GM21423 (cell line): ENCODE measurements around the gene CIZ1.
"Not testable (repeated sequence)": the region's sequence is repeated elsewhere in the genome, so short reads cannot be mapped to it uniquely, and the experiment has no call there.

Experiments used
- ATAC-seq: cut with Tn5 transposase; IDR thresholded peaks from one replicate; pipeline ENCODE4 v1.9.1; 2021; ENCODE audit warnings: mild to moderate bottlenecking, moderate library complexity; ENCODE audit not compliant: unreplicated experiment

CIZ1 gene, protein sequence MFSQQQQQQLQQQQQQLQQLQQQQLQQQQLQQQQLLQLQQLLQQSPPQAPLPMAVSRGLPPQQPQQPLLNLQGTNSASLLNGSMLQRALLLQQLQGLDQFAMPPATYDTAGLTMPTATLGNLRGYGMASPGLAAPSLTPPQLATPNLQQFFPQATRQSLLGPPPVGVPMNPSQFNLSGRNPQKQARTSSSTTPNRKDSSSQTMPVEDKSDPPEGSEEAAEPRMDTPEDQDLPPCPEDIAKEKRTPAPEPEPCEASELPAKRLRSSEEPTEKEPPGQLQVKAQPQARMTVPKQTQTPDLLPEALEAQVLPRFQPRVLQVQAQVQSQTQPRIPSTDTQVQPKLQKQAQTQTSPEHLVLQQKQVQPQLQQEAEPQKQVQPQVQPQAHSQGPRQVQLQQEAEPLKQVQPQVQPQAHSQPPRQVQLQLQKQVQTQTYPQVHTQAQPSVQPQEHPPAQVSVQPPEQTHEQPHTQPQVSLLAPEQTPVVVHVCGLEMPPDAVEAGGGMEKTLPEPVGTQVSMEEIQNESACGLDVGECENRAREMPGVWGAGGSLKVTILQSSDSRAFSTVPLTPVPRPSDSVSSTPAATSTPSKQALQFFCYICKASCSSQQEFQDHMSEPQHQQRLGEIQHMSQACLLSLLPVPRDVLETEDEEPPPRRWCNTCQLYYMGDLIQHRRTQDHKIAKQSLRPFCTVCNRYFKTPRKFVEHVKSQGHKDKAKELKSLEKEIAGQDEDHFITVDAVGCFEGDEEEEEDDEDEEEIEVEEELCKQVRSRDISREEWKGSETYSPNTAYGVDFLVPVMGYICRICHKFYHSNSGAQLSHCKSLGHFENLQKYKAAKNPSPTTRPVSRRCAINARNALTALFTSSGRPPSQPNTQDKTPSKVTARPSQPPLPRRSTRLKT

DNA sequence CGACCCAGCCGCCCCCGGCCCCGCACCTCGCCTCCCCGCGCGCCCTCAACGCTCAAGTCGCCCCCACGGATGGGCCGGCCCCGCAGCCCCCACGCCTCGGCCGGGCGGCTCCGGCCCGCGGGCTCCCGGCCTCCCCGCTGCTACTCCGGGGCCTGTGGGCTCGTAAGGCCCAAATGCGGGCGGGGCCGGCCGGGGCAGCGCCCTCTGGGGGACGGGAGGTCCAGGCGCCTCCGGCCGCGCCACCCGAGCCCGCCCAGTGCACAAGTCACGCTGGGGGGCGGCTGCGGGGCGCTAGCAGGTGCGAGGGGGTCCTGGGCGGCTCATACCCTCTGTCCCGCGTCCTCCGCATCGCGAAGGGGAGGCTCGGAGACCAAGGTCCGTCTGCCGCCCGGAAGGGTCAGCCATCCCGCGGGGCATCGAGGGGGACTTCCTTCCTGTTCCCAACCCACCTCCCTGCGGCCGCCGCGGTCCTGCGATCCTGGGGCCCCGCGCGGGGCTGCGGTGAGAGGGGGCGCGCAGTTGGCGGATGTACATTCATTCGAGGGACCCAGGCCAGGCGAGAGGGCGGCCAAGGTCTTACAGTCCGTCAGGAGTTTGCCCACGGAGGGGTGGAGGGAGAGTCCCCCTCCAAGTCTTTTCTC is at the start of gene CIZ1:
CIZ1 (minus strand) TSS at position 167 of the 641 bp plus-strand sequence. CDS start 715 bp downstream, outside the sequence.
- ATAC-seq: peak; percentile 63

DNA sequence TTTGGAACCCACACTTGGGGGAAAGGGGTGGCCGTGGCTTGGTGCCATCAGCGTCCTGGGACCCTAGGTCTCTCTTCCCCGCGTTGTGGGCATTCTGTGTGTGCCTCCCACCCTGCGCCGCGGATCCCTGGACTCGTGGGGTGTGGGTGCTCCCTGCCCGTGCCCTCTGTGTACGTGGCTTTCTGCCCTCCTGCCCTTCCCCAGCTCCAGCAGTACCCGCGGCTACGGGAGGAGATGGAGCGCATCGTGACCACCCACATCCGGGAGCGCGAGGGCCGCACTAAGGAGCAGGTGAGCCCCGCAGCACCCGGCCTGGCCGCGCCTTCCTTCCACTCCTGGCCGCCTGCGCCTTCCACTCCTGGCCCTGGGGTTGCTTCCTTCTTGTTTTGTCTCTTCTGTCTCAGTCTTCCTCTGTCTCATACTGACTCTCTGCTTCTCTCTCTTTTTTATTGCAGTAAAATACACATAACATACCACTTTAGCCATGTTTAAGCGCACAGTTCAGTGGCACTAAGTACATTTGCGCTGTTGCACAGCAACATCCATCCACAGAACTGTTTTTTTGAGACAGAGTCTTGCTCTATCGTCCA is 42.5 kb upstream of the CIZ1 start:
- no peak for ATAC-seq

DNA sequence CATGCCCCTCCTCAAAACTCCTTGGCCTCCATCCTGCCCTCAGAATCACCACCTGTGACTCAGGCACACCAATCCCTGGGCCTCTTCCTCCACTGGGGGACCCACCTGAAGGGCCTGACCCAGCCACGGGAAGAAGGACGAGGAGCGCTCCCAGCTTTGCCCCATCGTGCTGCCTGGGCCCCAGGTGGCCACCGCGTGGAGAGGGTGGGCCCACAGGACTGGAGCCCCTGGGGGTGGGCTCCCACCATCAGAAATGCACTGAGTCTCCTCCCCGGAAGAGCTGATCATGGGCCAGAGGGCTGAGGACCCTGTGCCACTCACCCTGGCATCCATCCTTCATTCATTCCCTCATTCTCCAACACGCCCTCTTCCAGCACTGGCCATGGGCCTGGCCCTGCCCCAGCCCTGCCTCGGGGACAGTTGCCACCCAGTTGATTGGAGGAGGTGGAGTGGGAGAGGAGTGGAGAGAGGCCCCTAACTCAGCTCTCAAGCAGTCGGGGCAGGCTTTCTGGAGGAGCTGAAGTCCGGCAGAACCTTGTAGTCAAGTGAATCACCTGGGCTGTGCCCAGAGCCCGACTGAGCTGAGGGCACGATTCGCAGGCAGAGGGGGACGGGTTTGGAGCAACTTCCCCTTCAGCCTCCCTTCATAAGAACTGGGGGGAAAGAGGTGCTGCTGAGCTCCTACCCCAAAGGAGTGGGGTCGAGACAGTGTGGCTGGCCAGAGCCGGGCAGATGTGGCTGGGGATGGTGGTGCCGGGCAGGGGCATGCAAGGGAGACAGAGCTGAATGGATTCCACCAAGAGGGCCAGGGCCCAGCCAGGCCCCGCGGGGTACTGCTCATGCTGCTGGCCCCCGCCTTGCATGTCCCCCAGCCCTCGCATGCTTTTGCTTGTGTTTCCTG is 41.4 kb upstream of the CIZ1 start:
- no peak for ATAC-seq

DNA sequence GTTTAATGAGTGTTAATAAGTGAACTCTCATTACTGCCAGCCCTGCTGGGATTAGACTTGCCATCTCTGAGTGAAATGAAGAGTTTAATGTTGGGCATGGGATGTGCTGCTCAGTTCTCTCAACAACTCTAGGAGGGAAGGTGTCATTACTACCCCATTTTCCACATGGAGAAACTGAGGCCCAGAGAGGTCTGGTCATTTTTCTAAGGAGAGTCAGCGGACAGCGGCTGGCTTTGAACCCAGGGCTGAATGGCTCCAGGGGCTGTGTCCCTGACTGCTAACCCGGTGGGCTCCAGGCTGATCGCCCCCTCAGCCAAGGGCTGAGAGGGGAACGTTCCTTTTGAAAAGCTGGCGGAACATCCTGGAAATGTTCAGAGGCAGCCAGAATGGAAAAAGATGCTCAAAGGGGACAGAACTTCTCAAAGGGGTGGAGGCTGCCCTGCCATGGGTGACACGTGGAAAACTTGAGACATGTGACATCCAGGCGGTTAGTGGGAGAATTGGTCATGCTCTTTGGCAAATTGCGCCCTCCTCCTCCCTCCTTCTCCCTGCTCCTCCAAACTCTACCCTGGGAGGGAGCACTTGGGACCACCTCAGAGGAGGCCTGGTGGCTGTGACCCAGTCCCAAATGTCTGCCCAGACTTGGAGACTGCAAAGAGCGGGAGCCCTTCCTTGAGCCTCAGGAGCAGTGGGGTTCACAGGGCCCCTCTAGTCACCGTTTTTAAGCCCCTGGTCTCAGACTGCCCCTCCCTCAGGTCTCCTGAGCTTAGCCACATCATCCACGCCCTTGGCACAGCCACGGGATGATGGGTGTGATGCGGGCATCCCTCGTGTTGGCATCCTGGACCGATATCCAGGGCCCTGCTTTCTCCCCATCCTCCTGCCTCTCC is 40.5 kb upstream of the CIZ1 start:
- ATAC-seq: no peak

DNA sequence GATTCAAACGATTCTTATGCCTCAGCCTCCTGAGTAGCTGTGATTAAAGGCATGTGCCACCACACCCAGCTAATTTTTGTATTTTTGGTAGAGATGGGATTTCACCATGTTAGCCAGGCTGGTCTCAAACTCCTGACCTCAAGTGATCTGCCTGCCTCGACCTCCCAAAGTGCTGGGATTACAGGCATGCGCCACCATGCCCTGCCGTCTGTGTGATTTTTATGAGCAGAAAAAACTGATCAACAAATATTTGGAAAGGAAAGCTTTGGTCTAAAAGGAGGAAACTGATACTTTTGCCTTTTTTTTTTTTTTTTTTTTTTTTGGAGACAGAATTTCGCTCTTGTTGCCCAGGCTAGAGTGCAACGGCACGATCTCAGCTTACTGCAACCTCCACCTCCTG is 39.5 kb upstream of the CIZ1 start:
- ATAC-seq: not testable (repeated sequence)

DNA sequence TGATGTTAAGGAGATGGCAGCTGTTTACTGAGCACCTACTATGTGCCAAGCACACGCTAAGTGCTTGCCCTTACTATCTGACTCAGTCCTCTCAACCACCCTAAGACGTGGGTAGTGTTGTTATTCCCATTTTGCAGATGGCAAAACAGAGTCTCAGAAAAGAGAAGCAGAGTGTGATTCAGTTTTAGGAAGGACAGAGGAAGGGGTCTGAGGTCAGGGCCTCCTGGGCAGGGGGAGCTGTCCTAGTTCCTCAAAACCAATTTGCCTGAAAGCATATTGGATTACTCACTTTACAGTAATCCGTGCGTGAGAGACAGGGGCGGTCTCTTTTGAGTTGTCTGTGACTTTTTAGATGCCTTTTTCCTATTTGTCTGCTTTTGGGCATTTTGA is 35.0 kb upstream of the CIZ1 start:
- no peak for ATAC-seq

DNA sequence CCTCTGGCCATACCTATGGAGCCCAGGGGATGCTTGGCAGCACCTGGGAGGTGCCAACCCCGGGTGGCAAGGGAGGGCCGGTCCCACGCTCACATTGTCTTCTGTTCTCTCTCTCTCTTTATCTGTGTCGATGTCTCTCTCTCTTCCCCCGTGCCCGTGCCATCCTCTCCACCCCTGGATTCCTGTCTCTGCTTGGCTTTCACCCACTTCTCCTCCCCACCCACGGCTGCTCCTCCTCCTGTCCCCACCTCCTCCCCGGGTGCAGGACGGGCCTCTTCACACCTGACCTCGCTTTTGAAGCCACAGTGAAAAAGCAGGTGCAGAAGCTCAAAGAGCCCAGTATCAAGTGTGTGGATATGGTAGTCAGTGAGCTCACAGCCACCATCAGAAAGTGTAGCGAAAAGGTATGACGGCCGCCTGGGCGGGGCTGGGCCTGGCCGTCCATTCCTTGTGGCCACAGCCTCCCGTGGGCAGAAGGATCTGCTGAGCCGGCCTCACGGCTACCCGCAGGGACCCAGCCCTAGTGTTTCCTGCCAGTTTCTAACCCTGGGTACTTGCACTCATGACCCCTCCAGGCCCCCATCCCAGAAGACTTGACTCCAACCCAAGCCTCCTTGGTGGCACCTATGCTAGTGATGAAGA is 34.5 kb upstream of the CIZ1 start:
- ATAC-seq: no peak

DNA sequence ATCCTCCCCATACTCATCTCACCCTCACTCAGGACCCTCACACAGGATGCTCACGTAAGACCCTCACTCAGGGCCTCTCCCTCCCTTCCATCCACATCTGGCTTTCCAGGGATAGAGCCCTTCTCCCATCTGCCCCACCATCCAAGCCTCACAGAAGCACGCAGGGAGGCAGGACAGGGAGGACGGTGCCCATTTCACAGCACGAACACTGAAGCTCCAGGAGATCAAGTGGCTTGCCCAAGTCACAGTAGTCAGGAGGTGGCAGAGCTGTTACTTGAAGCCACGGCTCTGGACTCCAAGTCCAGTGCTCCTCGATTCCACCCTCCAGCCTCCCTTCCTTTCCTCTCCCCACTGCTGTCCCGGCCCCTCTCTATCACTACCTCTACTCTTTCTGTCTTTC is 33.5 kb upstream of the CIZ1 start:
- no peak for ATAC-seq

DNA sequence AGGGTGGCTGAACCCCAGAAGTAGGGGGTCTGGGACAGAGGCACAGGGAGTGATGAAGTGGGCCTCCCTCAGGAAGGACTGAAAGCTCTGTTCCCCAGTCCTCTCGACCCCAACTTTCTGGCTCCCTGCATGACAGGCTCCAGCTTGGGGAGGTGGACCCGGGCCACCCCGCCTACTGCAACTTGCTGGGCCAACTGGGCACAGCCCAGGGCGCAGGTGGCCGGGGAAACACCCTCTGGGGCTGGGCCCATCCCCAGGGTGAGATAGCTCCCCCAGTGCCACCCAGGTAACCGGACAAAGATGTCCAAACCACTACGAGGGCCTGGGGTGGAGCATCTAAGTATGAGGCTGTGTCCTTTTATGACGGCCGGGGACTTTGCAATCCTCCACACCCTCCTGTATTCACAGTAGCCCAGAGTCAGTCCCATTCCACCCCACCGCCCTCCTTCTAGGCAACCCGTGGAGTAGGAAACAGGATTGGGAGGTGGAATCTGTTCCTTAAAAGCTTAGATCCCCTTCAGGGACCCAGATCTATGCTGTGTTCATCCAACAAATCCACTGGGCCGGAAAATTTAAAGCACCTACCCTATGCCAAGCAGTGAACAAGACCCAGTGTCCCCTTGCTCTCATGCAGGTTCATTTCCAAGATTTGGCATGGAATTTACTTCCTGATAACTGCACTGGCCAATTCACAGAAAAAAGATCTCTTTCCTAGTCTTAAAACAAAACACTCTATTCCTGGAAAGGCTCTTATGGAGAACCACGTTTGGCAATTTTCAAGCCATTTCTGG is 31.7 kb upstream of the CIZ1 start:
- ATAC-seq: no peak

DNA sequence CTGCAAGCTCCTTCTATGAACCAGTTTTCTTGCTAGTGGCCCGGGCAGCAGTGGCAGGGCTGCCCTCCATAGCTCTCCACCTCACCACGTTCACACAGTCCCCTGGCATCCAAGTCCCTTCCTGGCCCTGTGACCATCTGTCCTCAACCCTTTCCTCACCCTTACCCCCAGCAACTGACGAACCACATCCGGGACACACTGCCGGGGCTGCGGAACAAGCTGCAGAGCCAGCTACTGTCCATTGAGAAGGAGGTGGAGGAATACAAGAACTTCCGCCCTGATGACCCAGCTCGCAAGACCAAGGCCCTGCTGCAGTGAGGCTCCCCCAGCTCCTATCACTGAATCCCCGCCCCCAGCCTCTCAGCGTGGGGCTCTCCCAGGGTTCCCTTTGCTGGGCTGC is 30.7 kb upstream of the CIZ1 start:
- ATAC-seq: no peak

DNA sequence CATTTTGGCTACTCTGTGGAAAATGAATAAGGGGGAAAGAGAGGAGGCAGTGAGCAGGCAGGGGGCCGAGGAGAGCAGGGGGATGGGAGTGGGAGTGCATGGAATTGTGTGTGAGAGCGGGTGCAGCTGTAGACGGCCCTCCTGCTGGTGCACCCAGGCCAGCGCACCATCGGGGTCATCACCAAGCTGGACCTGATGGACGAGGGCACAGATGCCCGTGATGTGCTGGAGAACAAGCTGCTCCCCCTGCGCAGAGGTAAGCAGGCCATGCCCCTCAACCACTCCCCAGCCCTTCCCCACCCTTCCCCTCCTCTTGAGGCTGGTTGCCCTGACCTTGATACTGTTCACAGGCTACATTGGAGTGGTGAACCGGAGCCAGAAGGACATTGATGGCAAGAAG is 28.5 kb upstream of the CIZ1 start:
- ATAC-seq: no peak

DNA sequence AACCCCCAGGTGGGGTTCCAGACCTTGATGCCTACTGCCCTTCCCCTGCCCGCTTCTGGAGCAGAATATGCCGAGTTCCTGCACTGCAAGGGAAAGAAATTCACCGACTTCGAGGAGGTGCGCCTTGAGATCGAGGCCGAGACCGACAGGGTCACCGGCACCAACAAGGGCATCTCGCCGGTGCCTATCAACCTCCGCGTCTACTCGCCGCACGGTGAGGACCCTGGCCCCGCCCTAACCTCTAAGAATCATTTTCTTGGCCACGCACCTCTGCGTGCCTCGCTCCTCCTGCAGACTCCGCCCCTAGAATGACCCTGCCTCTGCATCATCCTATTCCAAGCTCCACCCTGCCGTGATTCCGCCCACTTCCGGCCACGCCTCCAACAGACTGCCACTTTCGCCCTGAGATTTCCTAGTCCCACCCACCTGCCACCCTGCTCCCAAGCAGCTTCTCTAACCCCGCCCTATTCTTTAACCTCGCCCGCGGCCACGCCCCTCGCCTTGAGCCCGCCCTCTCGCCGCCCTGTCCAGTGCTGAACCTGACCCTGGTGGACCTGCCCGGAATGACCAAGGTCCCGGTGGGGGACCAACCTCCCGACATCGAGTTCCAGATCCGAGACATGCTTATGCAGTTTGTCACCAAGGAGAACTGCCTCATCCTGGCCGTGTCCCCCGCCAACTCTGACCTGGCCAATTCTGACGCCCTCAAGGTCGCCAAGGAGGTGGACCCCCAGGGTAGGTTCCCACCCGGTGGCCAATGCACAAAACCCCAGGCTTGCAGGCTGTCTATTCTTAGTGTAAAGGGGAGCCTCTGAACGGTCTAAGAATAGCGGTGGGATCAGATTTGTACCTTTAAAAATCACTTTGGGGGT is 27.4 kb upstream of the CIZ1 start:
- ATAC-seq: peak; percentile 91

DNA sequence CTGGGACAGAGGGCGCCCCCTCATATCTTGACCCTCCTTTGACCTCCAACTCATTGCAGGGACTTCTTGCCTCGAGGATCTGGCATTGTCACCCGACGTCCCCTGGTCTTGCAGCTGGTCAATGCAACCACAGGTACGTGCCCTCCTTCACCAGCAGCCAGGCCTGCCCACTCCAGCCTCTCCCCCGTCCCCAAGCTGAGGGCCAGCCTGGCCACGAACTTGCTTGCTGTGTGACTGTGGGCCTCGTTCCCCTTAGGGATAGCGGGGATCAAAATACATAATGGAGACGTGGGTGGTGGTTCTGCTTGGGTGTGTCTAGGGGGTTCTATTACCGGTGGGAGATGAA is 26.8 kb upstream of the CIZ1 start:
- no peak for ATAC-seq

DNA sequence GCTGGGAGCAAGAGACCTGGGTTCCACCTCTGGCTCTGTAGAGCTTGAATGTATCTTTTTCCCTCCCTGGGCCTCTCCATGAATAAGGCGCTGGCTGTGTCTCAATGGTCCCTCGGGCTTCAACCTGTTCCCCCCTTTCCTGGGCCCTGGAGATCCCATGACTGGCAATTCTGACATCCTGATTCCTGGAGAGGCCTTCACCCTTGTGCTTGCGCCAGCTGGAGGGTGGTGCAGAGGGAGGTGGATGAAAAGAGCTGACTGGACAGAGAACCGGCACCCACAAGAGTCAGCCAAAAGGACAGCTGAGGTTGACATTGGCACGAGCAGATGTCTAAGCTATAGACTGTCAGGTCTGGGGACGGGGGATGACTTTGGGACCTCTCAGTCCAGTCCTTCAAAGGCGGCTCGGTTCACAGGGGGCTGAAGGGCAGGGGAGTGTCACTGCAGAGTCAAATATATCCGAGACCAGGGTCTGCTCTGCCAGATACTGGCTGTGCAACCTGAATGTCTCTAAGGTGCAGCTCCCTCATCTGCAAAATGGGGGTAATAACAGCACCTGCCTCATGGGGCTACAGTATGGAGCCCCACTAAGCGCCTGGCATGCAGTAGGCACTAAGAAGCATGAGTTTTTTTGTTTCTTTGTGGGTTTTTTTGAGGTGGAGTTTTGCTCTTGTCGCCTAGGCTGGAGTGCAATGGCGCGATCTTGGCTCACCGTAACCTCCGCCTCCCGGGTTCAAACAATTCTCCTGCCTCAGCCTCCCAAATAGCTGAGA is 25.6 kb upstream of the CIZ1 start:
- no peak for ATAC-seq

DNA sequence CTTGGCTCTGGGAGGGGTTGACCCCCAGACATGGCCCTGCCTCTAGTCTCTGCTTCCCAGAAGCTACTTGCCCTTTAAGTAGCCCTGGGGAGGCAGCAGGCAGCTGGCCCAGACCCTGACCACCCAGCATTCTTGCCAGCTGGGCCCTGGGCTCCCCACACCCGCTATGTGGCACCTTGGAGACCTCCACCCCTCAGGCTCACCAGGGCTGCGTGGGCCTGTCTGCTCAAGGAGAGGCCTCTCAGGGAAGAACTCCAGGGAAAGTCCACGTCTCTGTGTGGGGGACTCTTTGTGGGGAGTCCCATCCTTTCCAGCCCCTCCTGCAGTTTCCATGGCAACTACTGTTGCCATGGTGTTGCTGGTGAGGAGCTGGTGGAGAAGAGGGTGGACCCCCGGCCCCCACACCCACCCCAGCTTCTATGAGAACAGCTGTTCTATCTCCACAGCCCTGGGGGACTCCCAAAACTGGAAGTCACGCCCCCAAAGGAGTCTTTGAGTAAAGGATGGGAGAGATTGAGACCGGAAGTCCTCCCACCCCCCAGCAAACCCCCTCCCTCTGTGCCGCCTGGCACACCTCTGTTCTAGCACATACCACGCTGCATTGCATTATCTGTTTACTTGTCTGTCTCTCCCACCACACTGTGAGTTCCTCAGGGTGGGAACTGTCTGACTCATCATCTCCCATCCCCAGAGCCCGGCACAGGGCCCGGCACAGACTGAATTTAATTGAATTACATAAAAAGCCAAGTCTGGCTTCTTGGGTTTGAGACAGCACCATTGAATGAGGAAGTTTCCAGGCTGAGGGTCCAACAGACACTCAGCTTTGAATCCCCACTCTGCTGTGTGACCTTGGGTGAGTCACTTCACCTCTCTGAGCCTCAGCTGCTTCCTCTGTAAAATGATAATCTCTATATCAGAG is 24.4 kb upstream of the CIZ1 start:
- ATAC-seq: no peak
